GM12878 (cell line): ENCODE results near the gene LAD1. TPM values are rescaled to one million over a fixed set of nuclear protein-coding genes. Genes with fewer than 3 reads are reported as not detected.

ENCODE experiments used
- ATAC-seq: fragments of 200-7000 bp; cut with Tn5 transposase; 3 replicates; pipeline ENCODE4 v1.9.1; 2020; ENCODE audit warnings: mild to moderate bottlenecking, moderate library complexity
- BruUV-seq: library from RNA; stranded (reverse); fragments of 400-500 nt; replicated peaks from 2 replicates; lab custom pipeline; 2021; lab: Mats Ljungman, UMichigan
- CTCF ChIA-PET: fragments of 300-600 bp; sonication (Branson Sonifier 250); formaldehyde crosslinking; extraction: SDS; loops from one replicate; lab custom pipeline; 2021; ENCODE audit warnings: inconsistent platforms; lab: Yijun Ruan, JAX
- POLR2A ChIA-PET: fragments of 350-600 bp; formaldehyde crosslinking; extraction: SDS; loops from one replicate; lab custom pipeline; 2021; ENCODE audit warnings: inconsistent platforms; lab: Charles Lee
- RAD21 ChIA-PET: fragments of 300-600 bp; sonication (Branson Sonifier 250); formaldehyde crosslinking; loops from one replicate; lab custom pipeline; 2023; ENCODE audit warnings: antibody characterized with exemption; ENCODE audit not compliant: unreplicated experiment; lab: Charles Lee
- SMC1A ChIA-PET: fragments of 300-600 bp; sonication (Branson Sonifier 250); formaldehyde crosslinking; loops from one replicate; lab custom pipeline; 2023; ENCODE audit not compliant: unreplicated experiment, uncharacterized antibody; lab: Charles Lee
- DNase-seq: peaks from one replicate; pipeline ENCODE4 v3.0.0-alpha.2; 2011; ENCODE audit warnings: low read depth, low spot score
- FAIRE-seq: peaks from 3 replicates; lab custom pipeline; 2011; peaks lifted over from hg19 to GRCh38; lab: Jason Lieb, UNC
- H2AFZ ChIP-seq: 2 replicates; pipeline ENCODE4 v1.6.0; 2011; ENCODE audit warnings: low read depth, low read length, control low read depth; ENCODE audit not compliant: control insufficient read depth
- H3K27ac ChIP-seq: 2 replicates; pipeline ENCODE4 v1.5.1; 2011; ENCODE audit warnings: control low read depth; ENCODE audit not compliant: control insufficient read depth, insufficient read depth
- H3K27me3 ChIP-seq, 2 experiments: replicated peaks in 1 of 2; 2 replicates each; pipeline versions ENCODE4 v1.6.0 to v1.6.1; 2011; ENCODE audit warnings: low read length in 1 of 2; ENCODE audit not compliant: control insufficient read depth in 2 of 2, insufficient read depth in 2 of 2
- H3K36me3 ChIP-seq, 2 experiments: 2 replicates each; pipeline ENCODE4 v1.5.1; 2011; ENCODE audit warnings: low read length in 1 of 2; ENCODE audit not compliant: control insufficient read depth in 2 of 2, insufficient read depth in 2 of 2
- H3K4me1 ChIP-seq: 2 replicates; pipeline ENCODE4 v1.6.1; 2011; ENCODE audit warnings: mild to moderate bottlenecking, low read length, moderate library complexity, mixed read lengths; ENCODE audit not compliant: control insufficient read depth, insufficient read depth
- H3K4me2 ChIP-seq: 2 replicates; pipeline ENCODE4 v1.6.0; 2011; ENCODE audit warnings: control low read depth; ENCODE audit not compliant: control insufficient read depth, insufficient read depth
- H3K4me3 ChIP-seq: fragments of 200-600 bp; sonication (generic); 2 replicates; pipeline ENCODE4 v1.5.1; 2016
- H3K79me2 ChIP-seq: 2 replicates; pipeline ENCODE4 v1.6.0; 2011; ENCODE audit warnings: low read length; ENCODE audit not compliant: control insufficient read depth, insufficient read depth
- H3K9ac ChIP-seq: 2 replicates; pipeline ENCODE4 v1.8.0; 2011; ENCODE audit warnings: low read length, control low read depth, mixed read lengths; ENCODE audit not compliant: control insufficient read depth, insufficient read depth
- H3K9me3 ChIP-seq: replicated peaks from 3 replicates; pipeline ENCODE4 v1.5.1; 2011; ENCODE audit warnings: mild to moderate bottlenecking, low read length; ENCODE audit not compliant: control insufficient read depth, insufficient read depth
- H4K20me1 ChIP-seq: 2 replicates; pipeline ENCODE4 v1.6.0; 2011; ENCODE audit not compliant: control insufficient read depth, insufficient read depth
- CBX3 ChIP-seq: fragments of 200-600 bp; sonication (generic); IDR thresholded peaks from 2 replicates; pipeline ENCODE4 v1.6.1; 2016; ENCODE audit warnings: low read depth, borderline replicate concordance
- CEBPB ChIP-seq, 2 experiments: fragments of 150-350 bp in 1 of 2; IDR thresholded peaks; 2 replicates each; pipeline ENCODE4 v1.6.1; 2012 to 2014; ENCODE audit warnings: low read depth in 2 of 2, low read length in 2 of 2, borderline replicate concordance in 1 of 2, inconsistent platforms in 1 of 2
- IRF4 ChIP-seq: IDR thresholded peaks from 2 replicates; pipeline ENCODE4 v1.6.1; 2011; ENCODE audit warnings: low read depth, low read length
- MEF2B ChIP-seq: fragments of 450-650 bp; IDR thresholded peaks from 2 replicates; pipeline ENCODE4 v1.6.1; 2018; ENCODE audit warnings: mild to moderate bottlenecking, moderate library complexity; ENCODE audit not compliant: partially characterized antibody, poor library complexity, severe bottlenecking
- MXI1 ChIP-seq: fragments of 150-350 bp; IDR thresholded peaks from 2 replicates; pipeline ENCODE4 v1.6.1; 2011; ENCODE audit warnings: low read depth, mild to moderate bottlenecking, inconsistent platforms, low read length, improper control_type of control experiment
- PAX5 ChIP-seq: IDR thresholded peaks from 2 replicates; pipeline ENCODE4 v1.6.1; 2011; ENCODE audit warnings: low read depth, low read length, borderline replicate concordance
- TCF7 ChIP-seq: IDR thresholded peaks from 2 replicates; pipeline ENCODE4 v1.6.1; 2014; ENCODE audit warnings: antibody characterized with exemption, borderline replicate concordance
- WRNIP1 ChIP-seq: IDR thresholded peaks from 2 replicates; pipeline ENCODE4 v1.6.1; 2011; ENCODE audit warnings: low read depth, low read length, improper control_type of control experiment, borderline replicate concordance
- WGBS: methylation state at CpG from one replicate; pipeline ENCODE4 v1.1.6; 2016; ENCODE audit warnings: low lambda C conversion rate; ENCODE audit not compliant: insufficient replicate concordance, insufficient coverage; ENCODE audit errors: missing lambda C conversion rate; 5-methylcytosine and 5-hydroxymethylcytosine counted together
- in situ Hi-C: fragments of 300-500 bp; cut with MboI; formaldehyde crosslinking; loops from 9 replicates; pipeline ENCODE4 v1.14.3; 2018; ENCODE audit warnings: mixed read lengths
- intact Hi-C: fragments of 100-400 bp; cut with micrococcal nuclease; formaldehyde crosslinking; loops from one replicate; pipeline ENCODE4 v1.14.2; 2022; ENCODE audit not compliant: unreplicated experiment
- polyA plus RNA-seq, 11 experiments: library from polyadenylated mRNA; depleted of rRNA in 4 of 11; unstranded in 6 of 11; stranded (reverse) in 5 of 11; fragments of >200 nt; fragmentation: Nextera tagmentation in 4 of 11; fragmentation: Illumina TruSeq in 1 of 11; extraction: Ambion mirVana in 4 of 11; extraction: Trizol in 1 of 11; gene quantifications; 1 replicate in 1 of 11; 2 replicates in 10 of 11; pipeline versions ENCODE4 v1.2.1 to v1.2.3, GENCODE V29; 2011 to 2016; ENCODE audit warnings: inconsistent platforms in 2 of 11, missing spikeins in 2 of 11, low read depth in 1 of 11
- total RNA-seq, 4 experiments: library from RNA; depleted of rRNA in 3 of 4; stranded (reverse); fragments of >200 nt in 3 of 4; fragmentation: Illumina TruSeq in 1 of 4; extraction: Trizol in 1 of 4; gene quantifications; 2 replicates each; pipeline versions ENCODE4 v1.2.1 to v1.2.3, GENCODE V29; 2013 to 2021
- TF ChIP-seq, protein P1 (sequence below), 3 experiments: IDR thresholded peaks in 2 of 3; conservative IDR thresholded peaks in 1 of 3; 2 replicates each; pipeline ENCODE4 v1.5.1; 2011; ENCODE audit warnings: low read depth in 3 of 3, low read length in 3 of 3, mild to moderate bottlenecking in 3 of 3, control low read depth in 2 of 3, moderate library complexity in 2 of 3, inconsistent platforms in 1 of 3, mixed read lengths in 1 of 3; ENCODE audit not compliant: control insufficient read depth in 2 of 3, insufficient read depth in 1 of 3; ENCODE audit errors: extremely low read depth in 1 of 3
- TF ChIP-seq, protein P2 (sequence below): fragments of 450-650 bp; IDR thresholded peaks from 2 replicates; pipeline ENCODE4 v1.6.1; 2016; ENCODE audit warnings: mild to moderate bottlenecking

The LAD1 gene
- total and polyA plus RNA-seq, 10 of the 15 experiments (the other 5 are each of a cell fraction or from before 2014, with no cell fraction given), result 0.05 to 0.48 (median 0.32) TPM; not detected in 3

DNA sequence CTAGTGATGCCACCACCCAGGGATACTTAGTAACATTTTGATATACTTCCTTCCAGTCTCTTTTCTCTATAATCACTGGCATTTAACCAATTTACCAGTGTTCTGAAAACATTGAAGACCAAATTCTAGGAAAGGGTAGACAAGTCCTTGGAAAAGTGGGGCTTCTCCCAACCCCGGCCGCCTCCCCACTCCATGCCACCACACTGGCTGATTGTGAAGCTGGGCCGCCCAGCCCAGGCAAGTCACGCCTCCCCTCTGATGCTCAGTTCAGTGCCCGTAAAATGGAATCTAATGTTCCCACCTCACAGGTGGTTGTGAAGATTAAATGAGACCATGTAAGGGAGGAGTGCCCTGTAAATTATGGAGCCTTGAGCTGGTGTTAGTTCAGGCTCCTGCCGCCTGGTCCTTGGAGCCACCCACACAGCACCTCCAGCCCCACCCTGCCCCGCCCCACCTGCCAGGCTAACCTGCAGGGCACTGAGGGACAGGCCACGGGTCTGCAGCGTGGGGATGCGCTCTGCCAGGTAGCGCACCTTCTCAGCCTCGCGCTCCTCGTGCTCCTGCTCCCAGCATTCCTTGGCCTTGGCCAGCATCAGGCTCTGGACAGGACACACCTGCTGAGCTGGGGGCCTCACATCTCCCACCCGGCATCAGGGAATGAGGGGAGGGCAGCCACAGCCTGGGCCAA lies 15.1 kb upstream of the LAD1 start:
- no peak overlapping the region for H3K4me2 ChIP-seq
- ATAC-seq, result no peak
- in situ Hi-C loops, result no loop called here
- no peaks in the 10 kb centered on the region for H3K36me3 ChIP-seq
- intact Hi-C loops, result no loop called here
- no peaks in the 10 kb centered on the region for H3K9me3 ChIP-seq
- SMC1A ChIA-PET, result no interaction called here
- no peaks in the 10 kb centered on the region for H3K79me2 ChIP-seq
- no peak overlapping the region for H3K9ac ChIP-seq
- H3K4me3 ChIP-seq, result no peak overlapping the region
- RAD21 ChIA-PET, result interaction anchor here (1.4 to 2.3 kb wide), 2 partner anchors 28 to 30 kb away, joined by 3 to 6 read pairs; no protein-coding TSS in a partner anchor
- H2AFZ ChIP-seq, result no peak overlapping the region
- FAIRE-seq, result no peak
- BruUV-seq, result no TSS peak
- no peak for TF ChIP-seq TCF7
- no peak for TF ChIP-seq MXI1
- no peak for TF ChIP-seq MEF2B
- TF ChIP-seq IRF4, result no peak
- no peak for TF ChIP-seq WRNIP1
- no peak for TF ChIP-seq CBX3
- TF ChIP-seq, protein P1, sequence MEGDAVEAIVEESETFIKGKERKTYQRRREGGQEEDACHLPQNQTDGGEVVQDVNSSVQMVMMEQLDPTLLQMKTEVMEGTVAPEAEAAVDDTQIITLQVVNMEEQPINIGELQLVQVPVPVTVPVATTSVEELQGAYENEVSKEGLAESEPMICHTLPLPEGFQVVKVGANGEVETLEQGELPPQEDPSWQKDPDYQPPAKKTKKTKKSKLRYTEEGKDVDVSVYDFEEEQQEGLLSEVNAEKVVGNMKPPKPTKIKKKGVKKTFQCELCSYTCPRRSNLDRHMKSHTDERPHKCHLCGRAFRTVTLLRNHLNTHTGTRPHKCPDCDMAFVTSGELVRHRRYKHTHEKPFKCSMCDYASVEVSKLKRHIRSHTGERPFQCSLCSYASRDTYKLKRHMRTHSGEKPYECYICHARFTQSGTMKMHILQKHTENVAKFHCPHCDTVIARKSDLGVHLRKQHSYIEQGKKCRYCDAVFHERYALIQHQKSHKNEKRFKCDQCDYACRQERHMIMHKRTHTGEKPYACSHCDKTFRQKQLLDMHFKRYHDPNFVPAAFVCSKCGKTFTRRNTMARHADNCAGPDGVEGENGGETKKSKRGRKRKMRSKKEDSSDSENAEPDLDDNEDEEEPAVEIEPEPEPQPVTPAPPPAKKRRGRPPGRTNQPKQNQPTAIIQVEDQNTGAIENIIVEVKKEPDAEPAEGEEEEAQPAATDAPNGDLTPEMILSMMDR (IDR thresholded peaks at IDR 0.05 in 2 of 3, conservative IDR thresholded peaks at IDR 0.05 in 1 of 3; ENCODE audit: control insufficient read depth in 2 of 3, extremely low read depth in 1 of 3, insufficient read depth in 1 of 3, low read depth in 3 of 3, low read length in 3 of 3), result no peak
- no peak for TF ChIP-seq PAX5
- TF ChIP-seq CEBPB (IDR thresholded peaks at IDR 0.05; ENCODE audit: borderline replicate concordance in 1 of 2, low read depth in 2 of 2, low read length in 2 of 2), result no peak
- TF ChIP-seq, protein P2, sequence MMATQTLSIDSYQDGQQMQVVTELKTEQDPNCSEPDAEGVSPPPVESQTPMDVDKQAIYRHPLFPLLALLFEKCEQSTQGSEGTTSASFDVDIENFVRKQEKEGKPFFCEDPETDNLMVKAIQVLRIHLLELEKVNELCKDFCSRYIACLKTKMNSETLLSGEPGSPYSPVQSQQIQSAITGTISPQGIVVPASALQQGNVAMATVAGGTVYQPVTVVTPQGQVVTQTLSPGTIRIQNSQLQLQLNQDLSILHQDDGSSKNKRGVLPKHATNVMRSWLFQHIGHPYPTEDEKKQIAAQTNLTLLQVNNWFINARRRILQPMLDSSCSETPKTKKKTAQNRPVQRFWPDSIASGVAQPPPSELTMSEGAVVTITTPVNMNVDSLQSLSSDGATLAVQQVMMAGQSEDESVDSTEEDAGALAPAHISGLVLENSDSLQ, result no peak
- no peaks in the 10 kb centered on the region; a peak in 2 of 4 replicates for H3K27me3 ChIP-seq
- H4K20me1 ChIP-seq, result no peaks in the 10 kb centered on the region
- H3K4me1 ChIP-seq, result no peaks in the 10 kb centered on the region
- 38% methylated on average over 12 of the region's 15 CpGs for WGBS
- POLR2A ChIA-PET, result no interaction called here
- DNase-seq, result no peak
- CTCF ChIA-PET, result interaction anchor here (0.6 to 1.0 kb wide), 2 partner anchors 45 to 1197 kb away, joined by 3 read pairs; no protein-coding TSS in a partner anchor
- H3K27ac ChIP-seq, result no peak overlapping the region
